Endothelial cell (in vitro differentiated cells): Measurements from ENCODE around the gene CCL25. TPM values are rescaled to one million over a fixed set of nuclear protein-coding genes. Genes with fewer than 3 reads are reported as not detected.
"Not testable (repeated sequence)": the region's sequence is repeated elsewhere in the genome, so short reads cannot be mapped to it uniquely, and the experiment has no call there.

Source experiments
- DNase-seq: peaks from one replicate; pipeline ENCODE4 v3.0.0; 2021; ENCODE audit warnings: low spot score
- H3K27ac Mint-ChIP-seq: one replicate; pipeline ENCODE4 v1.8.0; 2021; ENCODE audit warnings: mixed read lengths, inconsistent platforms; ENCODE audit not compliant: unreplicated experiment
- H3K27me3 Mint-ChIP-seq: one replicate; pipeline ENCODE4 v1.8.0; 2021; ENCODE audit warnings: mild to moderate bottlenecking, moderate library complexity, mixed read lengths, inconsistent platforms; ENCODE audit not compliant: unreplicated experiment
- H3K36me3 Mint-ChIP-seq: one replicate; pipeline ENCODE4 v1.8.0; 2021; ENCODE audit warnings: mild to moderate bottlenecking, low read depth, mixed read lengths, inconsistent platforms; ENCODE audit not compliant: unreplicated experiment
- H3K4me1 Mint-ChIP-seq: one replicate; pipeline ENCODE4 v1.8.0; 2021; ENCODE audit warnings: mild to moderate bottlenecking, mixed read lengths, inconsistent platforms; ENCODE audit not compliant: unreplicated experiment
- H3K4me3 Mint-ChIP-seq: one replicate; pipeline ENCODE4 v1.8.0; 2021; ENCODE audit warnings: mild to moderate bottlenecking, mixed read lengths, inconsistent platforms; ENCODE audit not compliant: unreplicated experiment
- H3K9me3 Mint-ChIP-seq: one replicate; pipeline ENCODE4 v1.8.0; 2021; ENCODE audit warnings: mixed read lengths, inconsistent platforms; ENCODE audit not compliant: unreplicated experiment
- total RNA-seq: library from RNA; stranded (reverse); fragmentation: NEBNext Ultra II Directional; extraction: Animal tissue kit (Norgen Biotek cat#: 25700); gene quantifications from one replicate; pipeline ENCODE4 v1.2.1, GENCODE V29; 2021; ENCODE audit not compliant: unreplicated experiment
- TF ChIP-seq, protein P1 (sequence below): fragments of 200-600 bp; sonication (generic); IDR thresholded peaks from one replicate; pipeline ENCODE4 v1.5.0; 2021; ENCODE audit warnings: antibody characterized with exemption; ENCODE audit not compliant: unreplicated experiment

CCL25 gene
- total RNA-seq, 1 donor from 2014 or later, result not detected

DNA sequence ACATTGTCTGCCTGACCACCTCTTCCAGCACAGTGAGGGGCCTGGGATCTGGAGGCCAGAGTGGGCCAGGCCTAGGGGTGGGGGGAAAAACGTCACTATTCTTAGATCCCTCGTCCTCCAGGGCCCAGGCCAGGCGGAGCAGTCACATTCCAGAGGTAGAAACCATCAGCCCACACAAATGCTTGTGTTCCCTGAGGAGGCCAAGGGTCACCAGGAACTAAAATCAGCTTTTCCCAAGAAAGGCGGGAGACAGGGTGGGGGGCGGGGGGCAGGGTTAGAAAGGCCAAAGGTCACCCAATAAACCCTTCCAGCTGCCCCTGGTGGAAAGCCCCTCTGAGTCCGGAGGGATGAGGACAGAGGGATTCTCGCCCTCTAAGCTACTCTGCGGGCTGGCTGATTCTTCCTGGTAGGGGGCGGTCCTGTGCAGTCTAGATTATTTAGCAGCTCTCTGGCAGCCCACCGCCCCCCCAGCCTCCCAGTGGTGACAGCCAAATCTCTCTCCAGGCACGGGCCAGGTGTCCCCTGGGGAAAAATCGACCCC lies 23.5 kb upstream of the CCL25 start:
- peaks cover 7% of the 10 kb centered on the region for H3K4me1 Mint-ChIP-seq
- no peaks in the 10 kb centered on the region for H3K36me3 Mint-ChIP-seq
- TF ChIP-seq, protein P1, sequence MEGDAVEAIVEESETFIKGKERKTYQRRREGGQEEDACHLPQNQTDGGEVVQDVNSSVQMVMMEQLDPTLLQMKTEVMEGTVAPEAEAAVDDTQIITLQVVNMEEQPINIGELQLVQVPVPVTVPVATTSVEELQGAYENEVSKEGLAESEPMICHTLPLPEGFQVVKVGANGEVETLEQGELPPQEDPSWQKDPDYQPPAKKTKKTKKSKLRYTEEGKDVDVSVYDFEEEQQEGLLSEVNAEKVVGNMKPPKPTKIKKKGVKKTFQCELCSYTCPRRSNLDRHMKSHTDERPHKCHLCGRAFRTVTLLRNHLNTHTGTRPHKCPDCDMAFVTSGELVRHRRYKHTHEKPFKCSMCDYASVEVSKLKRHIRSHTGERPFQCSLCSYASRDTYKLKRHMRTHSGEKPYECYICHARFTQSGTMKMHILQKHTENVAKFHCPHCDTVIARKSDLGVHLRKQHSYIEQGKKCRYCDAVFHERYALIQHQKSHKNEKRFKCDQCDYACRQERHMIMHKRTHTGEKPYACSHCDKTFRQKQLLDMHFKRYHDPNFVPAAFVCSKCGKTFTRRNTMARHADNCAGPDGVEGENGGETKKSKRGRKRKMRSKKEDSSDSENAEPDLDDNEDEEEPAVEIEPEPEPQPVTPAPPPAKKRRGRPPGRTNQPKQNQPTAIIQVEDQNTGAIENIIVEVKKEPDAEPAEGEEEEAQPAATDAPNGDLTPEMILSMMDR, result no peak
- no peak overlapping the region for H3K27ac Mint-ChIP-seq
- no peak overlapping the region for H3K4me3 Mint-ChIP-seq
- no peak for DNase-seq
- H3K27me3 Mint-ChIP-seq, result peaks cover 1% of the 10 kb centered on the region
- no peaks in the 10 kb centered on the region for H3K9me3 Mint-ChIP-seq

DNA sequence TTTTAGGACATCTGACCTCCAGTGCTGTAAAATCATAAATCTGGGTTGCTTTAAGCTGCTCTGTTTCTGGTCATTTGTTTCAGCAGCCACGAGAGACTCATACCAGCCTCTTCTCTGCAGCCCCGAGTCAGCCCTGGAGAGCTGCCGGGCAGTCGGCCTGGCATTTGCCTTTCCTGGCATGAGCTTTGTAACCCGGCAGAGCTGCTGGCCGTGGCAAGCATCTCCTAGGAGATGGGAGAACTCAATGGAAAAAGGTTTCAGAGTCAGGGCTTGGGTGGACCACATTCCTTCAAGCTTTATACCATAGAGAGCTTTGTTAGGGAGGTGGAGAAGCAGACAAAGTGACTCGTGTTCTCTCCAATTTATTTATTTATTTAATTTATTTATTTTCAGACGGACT lies 21.6 kb upstream of the CCL25 start:
- Mint-ChIP-seq H3K4me3 (no peak overlapping the region), H3K36me3 (no peaks in the 10 kb centered on the region), H3K27me3 (no peaks in the 10 kb centered on the region), H3K27ac (no peak overlapping the region), H3K4me1 (peaks cover 8% of the 10 kb centered on the region), H3K9me3 (no peaks in the 10 kb centered on the region)
- DNase-seq, result no peak
- TF ChIP-seq, protein P1, result no peak

DNA sequence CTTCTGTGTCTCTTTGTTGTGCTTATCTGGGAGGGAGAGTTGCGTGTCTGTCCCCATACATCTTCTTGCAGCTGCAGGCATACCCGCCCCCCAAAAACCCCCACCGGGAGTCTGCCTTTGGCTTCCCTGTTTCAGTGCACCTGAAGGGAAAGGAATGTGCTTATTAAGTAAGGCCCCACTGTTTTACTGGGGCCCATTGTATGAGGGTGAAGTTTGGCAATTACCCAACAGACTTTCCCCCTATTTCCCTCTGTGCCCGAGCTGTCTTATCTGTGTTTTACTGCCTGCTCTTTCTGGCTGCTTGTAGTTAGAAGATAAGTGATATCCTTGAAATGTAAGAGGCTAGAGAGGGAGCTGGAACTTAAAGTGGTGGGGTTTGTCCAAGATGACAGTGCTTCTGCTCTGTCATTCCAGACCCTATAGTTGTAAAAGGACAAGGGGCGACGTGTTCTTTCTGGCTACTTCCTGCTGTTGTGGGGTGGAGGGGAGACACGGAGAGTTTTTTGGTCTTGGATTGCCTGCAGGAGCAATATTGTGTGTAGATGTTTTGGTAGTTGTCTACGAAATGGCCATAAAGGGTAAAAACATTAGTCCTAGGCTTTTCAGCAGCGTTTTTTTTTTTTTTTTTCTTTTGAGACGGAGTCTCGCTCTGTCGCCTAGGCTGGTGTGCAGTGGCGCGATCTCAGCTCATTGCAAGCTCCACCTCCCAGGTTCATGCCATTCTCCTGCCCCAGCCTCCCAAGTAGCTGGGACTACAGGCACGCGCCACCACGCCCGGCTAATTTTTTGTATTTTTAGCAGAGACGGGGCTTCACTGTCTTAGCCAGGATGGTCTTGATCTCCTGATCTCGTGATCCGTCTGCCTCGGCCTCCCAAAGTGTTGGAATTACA lies 19.0 kb upstream of the CCL25 start:
- Mint-ChIP-seq H3K27ac (peak overlapping the region; percentile 54), H3K4me1 (peaks cover 15% of the 10 kb centered on the region)
- not testable (repeated sequence) for H3K4me3 Mint-ChIP-seq, H3K9me3 Mint-ChIP-seq, H3K27me3 Mint-ChIP-seq, H3K36me3 Mint-ChIP-seq, DNase-seq

DNA sequence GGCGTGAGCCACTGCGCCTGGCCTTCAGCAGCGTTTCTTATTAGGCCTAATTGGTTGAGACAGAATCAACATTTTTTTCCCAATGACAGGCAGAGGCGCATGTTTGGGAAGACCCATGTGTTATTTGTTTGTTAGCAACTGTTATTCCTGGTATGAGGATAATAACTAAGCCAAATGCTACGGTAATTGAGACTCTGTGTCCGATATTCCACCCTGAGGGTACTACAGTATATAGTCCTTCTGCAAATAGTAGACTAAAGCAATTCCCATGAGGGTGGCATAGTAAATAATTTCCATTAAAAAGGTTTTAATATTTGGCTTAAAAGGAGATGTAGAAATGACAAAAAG lies 18.4 kb upstream of the CCL25 start:
- TF ChIP-seq, protein P1, result no peak
- peaks cover 15% of the 10 kb centered on the region for H3K4me1 Mint-ChIP-seq
- H3K9me3 Mint-ChIP-seq, result no peaks in the 10 kb centered on the region
- no peak overlapping the region for H3K27ac Mint-ChIP-seq
- H3K27me3 Mint-ChIP-seq, result peaks cover 3% of the 10 kb centered on the region
- no peaks in the 10 kb centered on the region for H3K36me3 Mint-ChIP-seq
- DNase-seq, result no peak
- no peak overlapping the region for H3K4me3 Mint-ChIP-seq

DNA sequence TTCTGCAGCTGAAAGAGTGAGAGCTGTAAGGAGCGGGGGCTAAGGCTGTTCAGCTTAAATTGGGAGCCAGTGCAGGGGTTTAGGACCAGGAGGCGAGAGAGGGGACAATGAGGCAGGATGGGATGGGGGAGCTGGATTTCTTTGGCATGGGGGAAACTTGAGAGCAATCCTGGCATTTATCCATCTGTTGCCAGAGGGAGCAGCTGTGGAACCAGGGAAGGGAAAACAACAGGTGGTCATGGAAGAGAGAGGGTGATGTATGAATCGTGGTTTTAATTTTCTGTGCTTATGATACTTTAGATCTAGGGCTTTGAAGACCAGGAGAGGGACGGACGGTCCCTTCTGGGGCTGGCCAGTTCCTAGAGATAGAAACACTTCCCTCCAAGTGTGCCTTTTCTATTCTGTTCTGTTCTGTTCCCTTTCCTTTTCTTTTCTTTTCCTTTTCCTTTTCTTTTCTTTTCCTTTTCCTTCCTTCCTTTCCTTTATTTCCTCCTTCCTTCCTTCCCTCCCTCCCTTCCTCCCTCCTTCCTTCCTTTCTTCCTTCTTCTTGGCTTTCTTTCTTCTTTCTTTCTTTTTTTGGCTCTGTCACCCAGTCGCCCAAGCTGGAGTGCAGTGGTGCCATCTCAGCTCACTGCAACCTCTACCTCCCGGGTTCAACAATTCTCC lies 16.0 kb upstream of the CCL25 start:
- TF ChIP-seq, protein P1, result no peak
- Mint-ChIP-seq H3K27ac (peak overlapping the region; percentile 9), H3K4me3 (no peak overlapping the region), H3K4me1 (peaks cover 15% of the 10 kb centered on the region), H3K36me3 (no peaks in the 10 kb centered on the region), H3K9me3 (no peaks in the 10 kb centered on the region), H3K27me3 (peaks cover 3% of the 10 kb centered on the region)
- DNase-seq, result no peak
